ENCODE data around the gene DVL1.

The DVL1 gene

DNA sequence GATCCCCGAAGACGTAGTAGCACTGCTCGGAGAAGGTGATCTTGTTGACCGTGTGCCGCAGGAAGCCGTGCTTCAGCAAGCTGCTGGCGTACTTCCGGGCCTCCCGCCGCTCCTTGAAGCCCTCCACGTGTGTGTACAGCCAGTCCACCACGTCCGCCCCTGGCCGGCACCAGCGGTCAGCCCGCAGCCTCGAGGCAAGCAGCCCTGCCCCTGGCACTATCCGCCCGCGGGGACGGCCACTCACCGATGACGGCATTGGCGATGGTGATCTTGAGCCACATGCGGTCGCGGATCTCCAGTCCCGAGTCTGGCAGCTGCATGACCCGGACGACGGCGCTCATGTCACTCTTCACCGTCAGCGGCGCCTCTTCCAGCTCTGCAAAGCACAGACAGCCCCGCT is 10.9 kb downstream of the DVL1 start:
- Histone ChIP-seq H3K4me3 (ENCODE audit: low read length, poor library complexity, severe bottlenecking) (no peak overlapping the region), H3F3A (ENCODE audit: low read depth) (no peaks in the 10 kb centered on the region), H4K20me1 (ENCODE audit: insufficient read depth, low read length, poor library complexity, severe bottlenecking) (no peaks in the 10 kb centered on the region), H3K4me2 (ENCODE audit: low read depth, low read length, poor library complexity, severe bottlenecking) (no peak overlapping the region), H3K9me2 (replicated peaks; ENCODE audit: low read depth, low read length) (no peaks in the 10 kb centered on the region), H3K9ac (ENCODE audit: low read depth, low read length, poor library complexity, severe bottlenecking) (no peak overlapping the region), H3K79me2 (ENCODE audit: insufficient read depth, low read length) (no peaks in the 10 kb centered on the region), H3K27me3 (ENCODE audit: insufficient read depth, low read length, poor library complexity, severe bottlenecking) (no peaks in the 10 kb centered on the region), H3K9me3 (ENCODE audit: insufficient read depth, low read depth, low read length) (no peaks in the 10 kb centered on the region), H3K4me1 (ENCODE audit: insufficient read depth, low read length, poor library complexity, severe bottlenecking) (no peaks in the 10 kb centered on the region), H3K36me3 (ENCODE audit: insufficient read depth, low read length) (no peaks in the 10 kb centered on the region; the same call in 1 of the 2 replicates), H2AFZ (ENCODE audit: low read length) (no peak overlapping the region)
- TF ChIP-seq EZH2phosphoT487 (IDR thresholded peaks at IDR 0.05; ENCODE audit: borderline replicate concordance), result no peak

GRCh38 chr1:1337793-1338147 is 11.4 kb downstream of the DVL1 start:
- no peaks in the 10 kb centered on the region for H3K9me3 ChIP-seq (ENCODE audit: insufficient read depth, low read depth, low read length)
- no peaks in the 10 kb centered on the region for H3K79me2 ChIP-seq (ENCODE audit: insufficient read depth, low read length)
- no peak overlapping the region for H3K9ac ChIP-seq (ENCODE audit: low read depth, low read length, poor library complexity, severe bottlenecking)
- no peak overlapping the region for H2AFZ ChIP-seq (ENCODE audit: low read length)
- no peaks in the 10 kb centered on the region for H3K4me1 ChIP-seq (ENCODE audit: insufficient read depth, low read length, poor library complexity, severe bottlenecking)
- H3K36me3 ChIP-seq (ENCODE audit: insufficient read depth, low read length), result no peaks in the 10 kb centered on the region; the same call in 1 of the 2 replicates
- no peaks in the 10 kb centered on the region for H4K20me1 ChIP-seq (ENCODE audit: insufficient read depth, low read length, poor library complexity, severe bottlenecking)
- no peaks in the 10 kb centered on the region for H3F3A ChIP-seq (ENCODE audit: low read depth)
- H3K27me3 ChIP-seq (ENCODE audit: insufficient read depth, low read length, poor library complexity, severe bottlenecking), result no peaks in the 10 kb centered on the region
- no peak overlapping the region for H3K4me2 ChIP-seq (ENCODE audit: low read depth, low read length, poor library complexity, severe bottlenecking)
- H3K9me2 ChIP-seq (replicated peaks; ENCODE audit: low read depth, low read length), result no peaks in the 10 kb centered on the region
- no peak overlapping the region for H3K4me3 ChIP-seq (ENCODE audit: low read length, poor library complexity, severe bottlenecking)
- no peak for TF ChIP-seq EZH2phosphoT487 (IDR thresholded peaks at IDR 0.05; ENCODE audit: borderline replicate concordance)
- TF ChIP-seq, protein P1, sequence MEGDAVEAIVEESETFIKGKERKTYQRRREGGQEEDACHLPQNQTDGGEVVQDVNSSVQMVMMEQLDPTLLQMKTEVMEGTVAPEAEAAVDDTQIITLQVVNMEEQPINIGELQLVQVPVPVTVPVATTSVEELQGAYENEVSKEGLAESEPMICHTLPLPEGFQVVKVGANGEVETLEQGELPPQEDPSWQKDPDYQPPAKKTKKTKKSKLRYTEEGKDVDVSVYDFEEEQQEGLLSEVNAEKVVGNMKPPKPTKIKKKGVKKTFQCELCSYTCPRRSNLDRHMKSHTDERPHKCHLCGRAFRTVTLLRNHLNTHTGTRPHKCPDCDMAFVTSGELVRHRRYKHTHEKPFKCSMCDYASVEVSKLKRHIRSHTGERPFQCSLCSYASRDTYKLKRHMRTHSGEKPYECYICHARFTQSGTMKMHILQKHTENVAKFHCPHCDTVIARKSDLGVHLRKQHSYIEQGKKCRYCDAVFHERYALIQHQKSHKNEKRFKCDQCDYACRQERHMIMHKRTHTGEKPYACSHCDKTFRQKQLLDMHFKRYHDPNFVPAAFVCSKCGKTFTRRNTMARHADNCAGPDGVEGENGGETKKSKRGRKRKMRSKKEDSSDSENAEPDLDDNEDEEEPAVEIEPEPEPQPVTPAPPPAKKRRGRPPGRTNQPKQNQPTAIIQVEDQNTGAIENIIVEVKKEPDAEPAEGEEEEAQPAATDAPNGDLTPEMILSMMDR (conservative IDR thresholded peaks at IDR 0.05; ENCODE audit: low read length), result no peak

GRCh38 chr1:1336931-1337792 is 12.1 kb downstream of the DVL1 start:
- H3K4me3 ChIP-seq (ENCODE audit: low read length, poor library complexity, severe bottlenecking), result no peak overlapping the region
- no peaks in the 10 kb centered on the region for H3K27me3 ChIP-seq (ENCODE audit: insufficient read depth, low read length, poor library complexity, severe bottlenecking)
- no peaks in the 10 kb centered on the region for H3K4me1 ChIP-seq (ENCODE audit: insufficient read depth, low read length, poor library complexity, severe bottlenecking)
- H3K79me2 ChIP-seq (ENCODE audit: insufficient read depth, low read length), result no peaks in the 10 kb centered on the region
- no peaks in the 10 kb centered on the region for H3K9me3 ChIP-seq (ENCODE audit: insufficient read depth, low read depth, low read length)
- no peaks in the 10 kb centered on the region for H3K9me2 ChIP-seq (replicated peaks; ENCODE audit: low read depth, low read length)
- no peaks in the 10 kb centered on the region for H4K20me1 ChIP-seq (ENCODE audit: insufficient read depth, low read length, poor library complexity, severe bottlenecking)
- H3K36me3 ChIP-seq (ENCODE audit: insufficient read depth, low read length), result no peaks in the 10 kb centered on the region; the same call in 1 of the 2 replicates
- no peaks in the 10 kb centered on the region for H3F3A ChIP-seq (ENCODE audit: low read depth)
- H2AFZ ChIP-seq (ENCODE audit: low read length), result no peak overlapping the region
- H3K4me2 ChIP-seq (ENCODE audit: low read depth, low read length, poor library complexity, severe bottlenecking), result no peak overlapping the region
- no peak overlapping the region for H3K9ac ChIP-seq (ENCODE audit: low read depth, low read length, poor library complexity, severe bottlenecking)
- TF ChIP-seq, protein P1 (conservative IDR thresholded peaks at IDR 0.05; ENCODE audit: low read length), result no peak
- TF ChIP-seq EZH2phosphoT487 (IDR thresholded peaks at IDR 0.05; ENCODE audit: borderline replicate concordance), result no peak
